ENCODE results near the gene HOXA2. TPM values are rescaled to one million over a fixed set of nuclear protein-coding genes. Genes with fewer than 3 reads are reported as not detected.

The HOXA2 gene
- total and polyA plus RNA-seq, 2 experiments from 2014 or later, result 0.07 TPM; not detected in 1

DNA sequence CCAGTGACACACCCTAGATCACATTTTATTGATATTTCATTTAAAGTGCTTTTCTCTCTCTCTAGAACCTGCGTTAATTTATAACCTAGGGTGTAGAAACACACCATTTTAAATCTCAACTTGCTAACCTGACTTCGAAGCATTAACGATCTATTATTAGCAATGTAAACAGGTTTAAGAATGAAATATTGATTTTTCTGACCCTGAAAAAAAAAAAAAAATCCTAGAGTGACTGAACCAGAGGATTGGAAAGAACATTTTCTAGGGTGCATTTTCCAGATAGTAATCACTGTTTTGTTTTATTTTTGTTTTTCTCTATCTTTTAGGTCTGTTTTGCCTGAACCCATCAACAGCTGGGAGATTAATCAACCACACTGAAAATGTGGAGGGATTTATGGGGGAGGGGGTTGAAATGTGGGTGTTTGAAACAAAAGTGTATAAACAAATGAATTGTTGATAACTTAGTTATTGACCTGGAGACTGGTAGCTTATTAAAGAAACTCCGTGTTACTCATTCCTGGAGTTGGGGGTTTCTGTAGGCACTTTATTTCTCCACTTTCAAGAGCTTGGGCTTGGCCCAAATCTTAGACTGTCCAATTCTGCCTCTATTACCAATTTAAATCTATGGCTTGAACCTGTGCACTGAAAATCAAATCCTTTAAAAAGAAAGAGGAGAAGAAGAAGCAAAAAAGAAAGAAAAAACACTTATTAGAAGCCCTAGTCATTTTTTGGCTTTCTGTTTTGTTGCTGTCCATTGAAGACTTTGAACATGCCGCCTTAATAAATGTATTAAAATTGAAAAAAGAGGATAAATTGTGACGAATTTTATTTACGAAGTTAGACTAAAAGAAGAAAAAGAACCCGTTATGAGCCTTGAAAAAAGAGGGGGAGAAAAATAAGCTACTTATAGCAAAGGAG lies 2.8 kb downstream of the HOXA2 start:
- 58% methylated on average over 8 of the region's 8 CpGs for whole genome bisulfite sequencing (ENCODE audit: low lambda C conversion rate, missing lambda C conversion rate)
- Histone ChIP-seq H3K4me3 (no peak overlapping the region), H3K9me2 (replicated peaks; ENCODE audit: insufficient read depth) (no peaks in the 10 kb centered on the region), H3K36me3 (replicated peaks; ENCODE audit: insufficient read depth, low read depth) (no peaks in the 10 kb centered on the region), H3K4me2 (peak overlapping the region; percentile 91), H2AFZ (no peak overlapping the region), H3K27me3 (peaks cover 98% of the 10 kb centered on the region), H4K20me1 (ENCODE audit: insufficient read depth, poor library complexity, severe bottlenecking) (peaks cover 4% of the 10 kb centered on the region), H3K4me1 (ENCODE audit: insufficient read depth) (peaks cover 16% of the 10 kb centered on the region), H3K9me3 (ENCODE audit: low read depth) (no peaks in the 10 kb centered on the region), H3K79me2 (peaks cover 13% of the 10 kb centered on the region), H3K27ac (no peak overlapping the region)
- TF ChIP-seq CTCF (IDR thresholded peaks at IDR 0.05; ENCODE audit: poor library complexity) (no peak), EZH2 (IDR thresholded peaks at IDR 0.05; ENCODE audit: borderline replicate concordance) (no peak), EZH2phosphoT487 (IDR thresholded peaks at IDR 0.05; ENCODE audit: low read depth, severe bottlenecking, unreplicated experiment) (no peak)
- no peak for DNase-seq (ENCODE audit: low spot score)

DNA sequence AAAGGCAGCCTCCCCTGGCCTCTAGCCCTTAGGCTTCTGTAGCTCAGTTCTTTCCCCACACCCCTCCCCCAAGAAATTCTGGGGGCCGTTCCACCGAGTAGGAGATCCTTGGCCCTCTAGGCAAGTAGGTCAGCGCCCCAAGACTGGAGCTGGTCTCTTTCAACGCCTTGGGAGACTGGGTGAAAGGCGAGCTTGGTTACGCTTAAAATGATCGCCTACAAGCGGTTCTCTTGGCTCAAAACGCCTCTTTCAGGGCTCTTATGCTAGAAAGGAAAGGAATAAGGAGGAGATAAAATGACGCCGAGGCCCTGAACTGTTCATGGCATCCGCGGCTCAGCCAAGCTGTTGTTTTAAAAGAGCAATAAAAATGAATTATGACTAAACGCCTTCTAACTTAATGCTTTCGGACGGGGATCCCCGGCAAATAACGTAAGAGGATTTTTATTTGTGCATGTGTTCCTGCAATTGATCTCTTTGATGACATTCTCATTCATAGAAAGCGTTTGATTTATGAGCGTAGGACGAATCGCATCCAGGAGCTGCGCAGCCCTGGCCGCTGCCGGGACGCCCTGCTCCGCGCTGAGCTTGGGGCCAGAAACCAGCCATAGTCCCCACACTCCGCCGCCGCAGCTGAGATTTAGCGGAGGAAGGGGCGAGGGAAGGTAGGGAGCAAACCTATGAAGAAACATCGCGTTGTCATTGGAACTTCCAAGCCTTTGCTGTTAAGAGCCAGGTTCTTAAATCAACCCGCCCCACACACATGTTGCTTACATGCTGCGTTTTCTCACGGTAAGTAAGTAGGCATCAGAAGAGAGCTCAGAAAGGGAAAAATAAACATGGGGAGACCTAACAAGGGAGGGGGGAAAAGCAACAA lies 3.7 kb downstream of the HOXA2 start:
- TF ChIP-seq EZH2 (IDR thresholded peaks at IDR 0.05; ENCODE audit: borderline replicate concordance) (peak; percentile 82), CTCF (IDR thresholded peaks at IDR 0.05; ENCODE audit: poor library complexity) (no peak), EZH2phosphoT487 (IDR thresholded peaks at IDR 0.05; ENCODE audit: low read depth, severe bottlenecking, unreplicated experiment) (peak; percentile 70)
- Histone ChIP-seq H4K20me1 (ENCODE audit: insufficient read depth, poor library complexity, severe bottlenecking) (peaks cover 4% of the 10 kb centered on the region), H3K27me3 (peaks cover 98% of the 10 kb centered on the region), H3K4me2 (peak overlapping the region; percentile 91), H3K4me3 (peak overlapping the region; percentile 14), H3K4me1 (ENCODE audit: insufficient read depth) (peaks cover 16% of the 10 kb centered on the region), H2AFZ (no peak overlapping the region), H3K27ac (peak overlapping the region; percentile 63), H3K79me2 (peaks cover 13% of the 10 kb centered on the region), H3K9me2 (replicated peaks; ENCODE audit: insufficient read depth) (no peaks in the 10 kb centered on the region), H3K36me3 (replicated peaks; ENCODE audit: insufficient read depth, low read depth) (no peaks in the 10 kb centered on the region), H3K9me3 (ENCODE audit: low read depth) (no peaks in the 10 kb centered on the region)
- 13% methylated on average over 38 of the region's 38 CpGs for WGBS (ENCODE audit: low lambda C conversion rate, missing lambda C conversion rate)
- DNase-seq (ENCODE audit: low spot score), result no peak

DNA sequence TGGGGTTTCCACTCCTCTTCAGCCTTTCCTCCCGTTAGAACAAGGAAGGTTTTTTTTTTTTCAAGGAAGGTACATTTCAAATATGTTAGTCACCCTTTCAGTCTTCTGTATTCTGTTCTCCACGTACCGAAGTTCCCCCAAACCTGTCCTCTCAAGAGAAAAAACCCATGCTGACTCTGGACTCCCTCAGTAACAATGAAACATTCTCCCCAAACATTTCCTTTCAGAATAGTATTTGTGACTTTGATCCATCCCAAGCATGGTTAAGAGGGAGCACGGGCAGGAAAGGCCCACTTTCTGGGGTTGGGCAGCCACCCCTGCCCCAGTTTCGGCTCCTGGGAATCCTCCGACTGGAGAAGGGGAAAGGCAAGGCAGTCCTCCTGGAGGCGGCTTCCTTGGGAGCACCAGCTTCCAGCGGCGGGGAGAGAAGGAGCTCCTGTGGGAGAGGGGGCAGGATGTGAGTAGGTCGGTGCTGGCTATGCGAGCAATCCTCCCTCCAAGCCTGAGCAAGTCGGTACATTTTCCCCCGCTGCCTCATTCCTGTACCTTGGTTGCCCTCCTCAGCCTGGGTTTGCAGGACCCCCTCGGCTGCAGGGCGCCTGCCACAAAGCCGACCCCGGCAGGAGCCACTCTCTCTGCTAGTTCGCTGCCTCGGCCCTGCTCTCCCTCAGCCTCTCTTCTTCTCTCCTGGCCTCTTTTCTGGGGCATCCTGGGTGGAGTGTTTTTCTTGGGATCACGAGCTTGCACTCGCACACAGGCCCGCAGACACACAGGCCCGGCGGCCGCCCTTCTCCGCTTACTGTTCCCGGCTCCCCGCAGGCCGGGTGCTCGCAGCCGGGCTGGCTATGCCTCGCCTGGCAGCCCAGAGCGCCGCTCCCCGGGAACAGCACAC lies 4.6 kb downstream of the HOXA2 start:
- 11% methylated on average over 33 of the region's 35 CpGs for WGBS (ENCODE audit: low lambda C conversion rate, missing lambda C conversion rate)
- H3K4me2 ChIP-seq, result peak overlapping the region; percentile 91

More for the DNA sequence above, 4.6 kb downstream of the HOXA2 start:
- Histone ChIP-seq H4K20me1 (ENCODE audit: insufficient read depth, poor library complexity, severe bottlenecking) (no peaks in the 10 kb centered on the region), H3K27ac (peak overlapping the region; percentile 63), H3K4me1 (ENCODE audit: insufficient read depth) (peaks cover 16% of the 10 kb centered on the region), H3K4me3 (peak overlapping the region; percentile 14), H3K9me2 (replicated peaks; ENCODE audit: insufficient read depth) (no peaks in the 10 kb centered on the region), H2AFZ (no peak overlapping the region), H3K9me3 (ENCODE audit: low read depth) (no peaks in the 10 kb centered on the region), H3K27me3 (peaks cover 98% of the 10 kb centered on the region), H3K36me3 (replicated peaks; ENCODE audit: insufficient read depth, low read depth) (no peaks in the 10 kb centered on the region), H3K79me2 (peaks cover 13% of the 10 kb centered on the region)
- no peak for DNase-seq (ENCODE audit: low spot score)
- TF ChIP-seq EZH2 (IDR thresholded peaks at IDR 0.05; ENCODE audit: borderline replicate concordance), result no peak
- peak; percentile 18 for TF ChIP-seq CTCF (IDR thresholded peaks at IDR 0.05; ENCODE audit: poor library complexity)

Data from hepatocyte (in vitro differentiated cells).